HEK293 (cell line): ENCODE results near the gene MSLN.

Experiments
- CTCF ChIA-PET: fragments of 350-600 bp; formaldehyde crosslinking; extraction: SDS; loops from one replicate; lab custom pipeline; 2021; ENCODE audit warnings: antibody characterized with exemption; lab: Yijun Ruan, JAX
- POLR2A ChIA-PET: fragments of 300-600 bp; formaldehyde crosslinking; extraction: SDS; loops from one replicate; lab custom pipeline; 2020; ENCODE audit warnings: antibody characterized with exemption, inconsistent platforms; lab: Yijun Ruan, JAX
- H3K27ac ChIP-seq: fragments of 200-500 bp; sonication (Bioruptor generic); 2 replicates; pipeline ENCODE4 v1.5.1; 2014; ENCODE audit warnings: low read depth, low read length, control low read depth, inconsistent platforms; ENCODE audit errors: extremely low read depth
- H3K36me3 ChIP-seq, 2 experiments: fragments of 200-500 bp in 1 of 2; sonication (Bioruptor generic) in 1 of 2; 1 replicate in 1 of 2; 2 replicates in 1 of 2; pipeline ENCODE4 v1.5.1; 2014 to 2017; ENCODE audit warnings: inconsistent platforms in 2 of 2, low read length in 2 of 2; ENCODE audit not compliant: control insufficient read depth in 2 of 2, insufficient read depth in 1 of 2
- H3K4me1 ChIP-seq: fragments of 200-500 bp; sonication (Bioruptor generic); 2 replicates; pipeline ENCODE4 v1.5.1; 2014; ENCODE audit warnings: mild to moderate bottlenecking, low read length, inconsistent platforms; ENCODE audit not compliant: control insufficient read depth, insufficient read depth
- H3K4me3 ChIP-seq: 2 replicates; pipeline ENCODE4 v1.5.1; 2011; ENCODE audit warnings: low read depth, mild to moderate bottlenecking, control low read depth, low read length, moderate library complexity
- H3K9me3 ChIP-seq: fragments of 200-500 bp; sonication (Bioruptor generic); 2 replicates; pipeline ENCODE4 v1.5.1; 2014; ENCODE audit warnings: low read depth, low read length, inconsistent platforms; ENCODE audit not compliant: control insufficient read depth, insufficient read depth
- RBAK ChIP-seq: fragments of 450-650 bp; formaldehyde crosslinking; IDR thresholded peaks from 2 replicates; pipeline ENCODE4 v1.5.1; 2016; ENCODE audit warnings: missing biosample characterization, missing genetic modification characterization
- YY1 ChIP-seq: fragments of 450-650 bp; formaldehyde crosslinking; IDR thresholded peaks from 2 replicates; pipeline ENCODE4 v1.5.1; 2018; ENCODE audit warnings: missing biosample characterization, missing genetic modification characterization
- ZNF114 ChIP-seq: fragments of 450-650 bp; formaldehyde crosslinking; IDR thresholded peaks from 2 replicates; pipeline ENCODE4 v1.5.0; 2017; ENCODE audit warnings: missing biosample characterization, missing genetic modification characterization
- ZNF426 ChIP-seq: fragments of 450-650 bp; formaldehyde crosslinking; IDR thresholded peaks from 2 replicates; pipeline ENCODE4 v1.5.1; 2017; ENCODE audit warnings: missing biosample characterization, missing genetic modification characterization, mild to moderate bottlenecking, inconsistent platforms, moderate library complexity
- ZNF521 ChIP-seq: fragments of 450-650 bp; formaldehyde crosslinking; IDR thresholded peaks from 2 replicates; pipeline ENCODE4 v1.5.1; 2017; ENCODE audit warnings: missing biosample characterization, mild to moderate bottlenecking, missing genetic modification characterization
- ZNF664 ChIP-seq: fragments of 450-650 bp; formaldehyde crosslinking; IDR thresholded peaks from 2 replicates; pipeline ENCODE4 v1.5.1; 2016; ENCODE audit warnings: missing biosample characterization, missing genetic modification characterization
- ZNF776 ChIP-seq: fragments of 450-650 bp; formaldehyde crosslinking; IDR thresholded peaks from 2 replicates; pipeline ENCODE4 v1.5.0; 2017; ENCODE audit warnings: missing biosample characterization, missing genetic modification characterization, borderline replicate concordance
- ZNF791 ChIP-seq: fragments of 450-650 bp; formaldehyde crosslinking; IDR thresholded peaks from 2 replicates; pipeline ENCODE4 v1.5.1; 2016; ENCODE audit warnings: missing biosample characterization, missing genetic modification characterization
- TF ChIP-seq, protein P1 (sequence below): fragments of 450-650 bp; formaldehyde crosslinking; IDR thresholded peaks from 2 replicates; pipeline ENCODE4 v1.5.1; 2016; ENCODE audit warnings: missing biosample characterization, missing genetic modification characterization
- TF ChIP-seq, protein P2 (sequence below): fragments of 450-650 bp; formaldehyde crosslinking; conservative IDR thresholded peaks from 2 replicates; pipeline ENCODE4 v1.5.1; 2016; ENCODE audit warnings: low read depth, missing biosample characterization, missing genetic modification characterization
- TF ChIP-seq, protein P3 (sequence below): fragments of 450-650 bp; formaldehyde crosslinking; IDR thresholded peaks from 2 replicates; pipeline ENCODE4 v1.5.1; 2016; ENCODE audit warnings: missing biosample characterization, missing genetic modification characterization
- TF ChIP-seq, protein P4 (sequence below): fragments of 450-650 bp; formaldehyde crosslinking; IDR thresholded peaks from 2 replicates; pipeline ENCODE4; 2016; ENCODE audit warnings: missing biosample characterization, missing genetic modification characterization
- TF ChIP-seq, protein P5 (sequence below): fragments of 450-650 bp; formaldehyde crosslinking; IDR thresholded peaks from 2 replicates; pipeline ENCODE4 v1.5.1; 2017; ENCODE audit warnings: missing biosample characterization, mild to moderate bottlenecking, missing genetic modification characterization, moderate library complexity

MSLN gene

DNA sequence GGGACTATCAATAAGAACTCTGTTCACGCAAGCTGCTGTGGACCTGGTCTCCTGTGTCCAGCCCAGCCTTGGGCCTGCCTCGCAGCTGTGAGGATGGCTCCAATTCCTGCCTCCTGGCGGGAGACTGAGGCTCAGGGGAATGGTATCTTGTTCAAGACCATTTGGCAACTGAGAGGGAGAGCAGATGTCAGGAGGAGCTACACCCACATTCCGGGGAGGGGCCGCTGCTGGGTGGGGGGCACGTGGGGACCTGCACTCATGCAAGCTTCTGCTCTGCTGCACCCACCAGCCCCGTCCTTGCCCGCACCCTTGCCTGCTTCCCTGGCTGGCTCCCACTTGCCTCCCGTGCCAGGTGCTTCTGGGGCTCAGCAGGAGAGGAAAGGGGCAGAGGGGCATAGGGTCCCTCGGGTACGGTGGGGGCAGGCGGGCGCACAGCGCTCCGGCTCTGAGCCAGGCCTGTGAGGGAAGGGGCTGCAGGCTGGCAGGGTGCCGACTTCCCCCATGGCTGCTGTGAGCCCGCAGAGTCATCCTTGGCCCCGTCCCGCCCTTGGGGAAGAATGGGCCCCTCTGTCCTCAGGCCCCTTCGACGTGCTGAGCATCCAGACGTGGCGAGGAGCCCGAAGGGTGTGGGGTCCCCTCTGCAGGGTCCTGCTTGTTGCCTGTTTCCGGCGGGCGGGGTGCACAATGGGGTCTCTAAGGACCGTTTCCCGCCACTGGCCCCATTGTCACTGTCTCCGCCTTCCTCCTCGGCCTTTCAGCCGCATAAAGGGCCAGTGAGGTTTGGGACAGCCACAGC, 42.9 kb upstream of the MSLN start:
- H3K4me3 ChIP-seq = no peak overlapping the region
- peaks cover 13% of the 10 kb centered on the region for H3K4me1 ChIP-seq
- H3K9me3 ChIP-seq = no peaks in the 10 kb centered on the region
- no peak overlapping the region for H3K27ac ChIP-seq
- H3K36me3 ChIP-seq = peaks cover 0 to 8% of the 10 kb centered on the region in 2 experiments; a peak in 1 of 3 replicates
- POLR2A ChIA-PET = interaction anchor here (1.0 to 1.7 kb wide), 3 partner anchors 7 to 71 kb away, joined by 3 to 8 read pairs (median 4); partner anchors contain the start of genes CHTF18 and RPUSD1
- CTCF ChIA-PET = interaction anchor here (5.7 kb wide), 1 partner anchor 69 kb away, joined by 34 read pairs; the partner anchor contains the start of genes CHTF18 and RPUSD1
- TF ChIP-seq, protein P1, sequence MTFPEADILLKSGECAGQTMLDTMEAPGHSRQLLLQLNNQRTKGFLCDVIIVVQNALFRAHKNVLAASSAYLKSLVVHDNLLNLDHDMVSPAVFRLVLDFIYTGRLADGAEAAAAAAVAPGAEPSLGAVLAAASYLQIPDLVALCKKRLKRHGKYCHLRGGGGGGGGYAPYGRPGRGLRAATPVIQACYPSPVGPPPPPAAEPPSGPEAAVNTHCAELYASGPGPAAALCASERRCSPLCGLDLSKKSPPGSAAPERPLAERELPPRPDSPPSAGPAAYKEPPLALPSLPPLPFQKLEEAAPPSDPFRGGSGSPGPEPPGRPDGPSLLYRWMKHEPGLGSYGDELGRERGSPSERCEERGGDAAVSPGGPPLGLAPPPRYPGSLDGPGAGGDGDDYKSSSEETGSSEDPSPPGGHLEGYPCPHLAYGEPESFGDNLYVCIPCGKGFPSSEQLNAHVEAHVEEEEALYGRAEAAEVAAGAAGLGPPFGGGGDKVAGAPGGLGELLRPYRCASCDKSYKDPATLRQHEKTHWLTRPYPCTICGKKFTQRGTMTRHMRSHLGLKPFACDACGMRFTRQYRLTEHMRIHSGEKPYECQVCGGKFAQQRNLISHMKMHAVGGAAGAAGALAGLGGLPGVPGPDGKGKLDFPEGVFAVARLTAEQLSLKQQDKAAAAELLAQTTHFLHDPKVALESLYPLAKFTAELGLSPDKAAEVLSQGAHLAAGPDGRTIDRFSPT (tag by site-specific recombination) = peak; percentile 82
- TF ChIP-seq, protein P2, sequence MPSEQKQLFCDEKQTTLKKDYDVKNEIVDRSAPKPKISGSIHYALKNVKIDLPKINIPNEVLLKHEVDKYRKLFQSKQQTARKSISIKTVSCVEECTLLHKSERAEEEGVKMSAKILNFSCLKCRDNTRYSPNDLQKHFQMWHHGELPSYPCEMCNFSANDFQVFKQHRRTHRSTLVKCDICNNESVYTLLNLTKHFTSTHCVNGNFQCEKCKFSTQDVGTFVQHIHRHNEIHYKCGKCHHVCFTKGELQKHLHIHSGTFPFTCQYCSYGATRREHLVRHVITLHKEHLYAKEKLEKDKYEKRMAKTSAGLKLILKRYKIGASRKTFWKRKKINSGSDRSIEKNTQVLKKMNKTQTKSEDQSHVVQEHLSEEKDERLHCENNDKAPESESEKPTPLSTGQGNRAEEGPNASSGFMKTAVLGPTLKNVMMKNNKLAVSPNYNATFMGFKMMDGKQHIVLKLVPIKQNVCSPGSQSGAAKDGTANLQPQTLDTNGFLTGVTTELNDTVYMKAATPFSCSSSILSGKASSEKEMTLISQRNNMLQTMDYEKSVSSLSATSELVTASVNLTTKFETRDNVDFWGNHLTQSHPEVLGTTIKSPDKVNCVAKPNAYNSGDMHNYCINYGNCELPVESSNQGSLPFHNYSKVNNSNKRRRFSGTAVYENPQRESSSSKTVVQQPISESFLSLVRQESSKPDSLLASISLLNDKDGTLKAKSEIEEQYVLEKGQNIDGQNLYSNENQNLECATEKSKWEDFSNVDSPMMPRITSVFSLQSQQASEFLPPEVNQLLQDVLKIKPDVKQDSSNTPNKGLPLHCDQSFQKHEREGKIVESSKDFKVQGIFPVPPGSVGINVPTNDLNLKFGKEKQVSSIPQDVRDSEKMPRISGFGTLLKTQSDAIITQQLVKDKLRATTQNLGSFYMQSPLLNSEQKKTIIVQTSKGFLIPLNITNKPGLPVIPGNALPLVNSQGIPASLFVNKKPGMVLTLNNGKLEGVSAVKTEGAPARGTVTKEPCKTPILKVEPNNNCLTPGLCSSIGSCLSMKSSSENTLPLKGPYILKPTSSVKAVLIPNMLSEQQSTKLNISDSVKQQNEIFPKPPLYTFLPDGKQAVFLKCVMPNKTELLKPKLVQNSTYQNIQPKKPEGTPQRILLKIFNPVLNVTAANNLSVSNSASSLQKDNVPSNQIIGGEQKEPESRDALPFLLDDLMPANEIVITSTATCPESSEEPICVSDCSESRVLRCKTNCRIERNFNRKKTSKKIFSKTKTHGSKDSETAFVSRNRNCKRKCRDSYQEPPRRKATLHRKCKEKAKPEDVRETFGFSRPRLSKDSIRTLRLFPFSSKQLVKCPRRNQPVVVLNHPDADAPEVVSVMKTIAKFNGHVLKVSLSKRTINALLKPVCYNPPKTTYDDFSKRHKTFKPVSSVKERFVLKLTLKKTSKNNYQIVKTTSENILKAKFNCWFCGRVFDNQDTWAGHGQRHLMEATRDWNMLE (tag by site-specific recombination) = no peak

DNA sequence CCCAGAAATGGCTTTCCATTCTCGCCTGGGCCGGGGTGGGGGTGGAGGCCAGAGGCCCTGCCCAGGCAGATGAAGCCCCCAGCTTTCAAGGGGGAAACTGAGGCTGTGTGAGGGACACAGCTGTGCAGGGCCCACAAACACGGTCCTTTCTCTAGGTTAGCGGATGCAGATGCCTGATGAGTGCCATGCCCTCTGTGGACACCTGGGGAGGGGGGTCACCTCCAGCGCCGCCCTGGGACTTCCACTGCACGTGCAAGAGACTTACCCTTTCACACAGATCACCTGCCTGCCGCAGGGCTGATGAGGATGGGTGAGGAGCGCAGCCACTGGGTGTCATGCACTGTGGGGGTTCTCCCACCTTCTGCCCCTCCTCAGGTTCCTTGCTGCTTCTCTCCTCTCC, 42.1 kb upstream of the MSLN start:
- TF ChIP-seq ZNF791 (tag by site-specific recombination) = no peak
- TF ChIP-seq, protein P3, sequence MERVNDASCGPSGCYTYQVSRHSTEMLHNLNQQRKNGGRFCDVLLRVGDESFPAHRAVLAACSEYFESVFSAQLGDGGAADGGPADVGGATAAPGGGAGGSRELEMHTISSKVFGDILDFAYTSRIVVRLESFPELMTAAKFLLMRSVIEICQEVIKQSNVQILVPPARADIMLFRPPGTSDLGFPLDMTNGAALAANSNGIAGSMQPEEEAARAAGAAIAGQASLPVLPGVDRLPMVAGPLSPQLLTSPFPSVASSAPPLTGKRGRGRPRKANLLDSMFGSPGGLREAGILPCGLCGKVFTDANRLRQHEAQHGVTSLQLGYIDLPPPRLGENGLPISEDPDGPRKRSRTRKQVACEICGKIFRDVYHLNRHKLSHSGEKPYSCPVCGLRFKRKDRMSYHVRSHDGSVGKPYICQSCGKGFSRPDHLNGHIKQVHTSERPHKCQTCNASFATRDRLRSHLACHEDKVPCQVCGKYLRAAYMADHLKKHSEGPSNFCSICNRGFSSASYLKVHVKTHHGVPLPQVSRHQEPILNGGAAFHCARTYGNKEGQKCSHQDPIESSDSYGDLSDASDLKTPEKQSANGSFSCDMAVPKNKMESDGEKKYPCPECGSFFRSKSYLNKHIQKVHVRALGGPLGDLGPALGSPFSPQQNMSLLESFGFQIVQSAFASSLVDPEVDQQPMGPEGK = no peak
- no peak for TF ChIP-seq ZNF114 (tag by site-specific recombination)
- TF ChIP-seq RBAK (tag by site-specific recombination) = no peak
- TF ChIP-seq, protein P4, sequence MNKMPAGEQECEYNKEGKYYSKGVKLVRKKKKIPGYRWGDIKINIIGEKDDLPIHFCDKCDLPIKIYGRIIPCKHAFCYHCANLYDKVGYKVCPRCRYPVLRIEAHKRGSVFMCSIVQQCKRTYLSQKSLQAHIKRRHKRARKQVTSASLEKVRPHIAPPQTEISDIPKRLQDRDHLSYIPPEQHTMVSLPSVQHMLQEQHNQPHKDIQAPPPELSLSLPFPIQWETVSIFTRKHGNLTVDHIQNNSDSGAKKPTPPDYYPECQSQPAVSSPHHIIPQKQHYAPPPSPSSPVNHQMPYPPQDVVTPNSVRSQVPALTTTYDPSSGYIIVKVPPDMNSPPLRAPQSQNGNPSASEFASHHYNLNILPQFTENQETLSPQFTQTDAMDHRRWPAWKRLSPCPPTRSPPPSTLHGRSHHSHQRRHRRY (tag by site-specific recombination) = no peak
- no peak for TF ChIP-seq YY1 (tag by site-specific recombination)
- TF ChIP-seq ZNF521 = no peak
- TF ChIP-seq ZNF426 (tag by site-specific recombination) = no peak
- TF ChIP-seq, protein P5, sequence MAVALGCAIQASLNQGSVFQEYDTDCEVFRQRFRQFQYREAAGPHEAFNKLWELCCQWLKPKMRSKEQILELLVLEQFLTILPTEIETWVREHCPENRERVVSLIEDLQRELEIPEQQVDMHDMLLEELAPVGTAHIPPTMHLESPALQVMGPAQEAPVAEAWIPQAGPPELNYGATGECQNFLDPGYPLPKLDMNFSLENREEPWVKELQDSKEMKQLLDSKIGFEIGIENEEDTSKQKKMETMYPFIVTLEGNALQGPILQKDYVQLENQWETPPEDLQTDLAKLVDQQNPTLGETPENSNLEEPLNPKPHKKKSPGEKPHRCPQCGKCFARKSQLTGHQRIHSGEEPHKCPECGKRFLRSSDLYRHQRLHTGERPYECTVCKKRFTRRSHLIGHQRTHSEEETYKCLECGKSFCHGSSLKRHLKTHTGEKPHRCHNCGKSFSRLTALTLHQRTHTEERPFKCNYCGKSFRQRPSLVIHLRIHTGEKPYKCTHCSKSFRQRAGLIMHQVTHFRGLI (tag by site-specific recombination) = no peak
- no peak for TF ChIP-seq ZNF664 (tag by site-specific recombination)
- no peak for TF ChIP-seq ZNF776 (tag by site-specific recombination)
- TF ChIP-seq, all 188 proteins: peak for 0
- Histone ChIP-seq H3K27ac (no peak overlapping the region), H3K9me3 (no peaks in the 10 kb centered on the region), H3K36me3 (peaks cover 0 to 12% of the 10 kb centered on the region in 2 experiments; a peak in 1 of 3 replicates), H3K4me3 (no peak overlapping the region), H3K4me1 (peaks cover 13% of the 10 kb centered on the region)
- ChIA-PET POLR2A (no interaction called here), CTCF (interaction anchor here (0.8 to 5.7 kb wide), 2 partner anchors 68 to 337 kb away, joined by 3 to 34 read pairs; partner anchors contain the start of genes CHTF18 and RPUSD1)
